SK-MEL-5 (cell line): ENCODE data around the gene LAIR1. TPM values are rescaled to one million over a fixed set of nuclear protein-coding genes. Genes with fewer than 3 reads are reported as not detected.
"Not testable (repeated sequence)": the region's sequence is repeated elsewhere in the genome, so short reads cannot be mapped to it uniquely, and the experiment has no call there.

Experiments
- DNase-seq: peaks from one replicate; pipeline ENCODE4 v3.0.0-alpha.2; 2016; ENCODE audit warnings: low read depth, low spot score
- in situ Hi-C: cut with HindIII; loops from 2 replicates; pipeline ENCODE4 v1.10.0; 2016; ENCODE audit warnings: low sequenced_read_pairs, high pct_unique_total_duplicates, low pct_unique_long_range_greater_than_20kb
- total RNA-seq: library from RNA; depleted of rRNA; stranded (reverse); fragments of >200 nt; shearing (Covaris generic); gene quantifications from 2 replicates; pipeline ENCODE4 v1.2.3, GENCODE V29; 2014

Gene LAIR1
- total RNA-seq, 1 experiment from 2014 or later = not detected

DNA sequence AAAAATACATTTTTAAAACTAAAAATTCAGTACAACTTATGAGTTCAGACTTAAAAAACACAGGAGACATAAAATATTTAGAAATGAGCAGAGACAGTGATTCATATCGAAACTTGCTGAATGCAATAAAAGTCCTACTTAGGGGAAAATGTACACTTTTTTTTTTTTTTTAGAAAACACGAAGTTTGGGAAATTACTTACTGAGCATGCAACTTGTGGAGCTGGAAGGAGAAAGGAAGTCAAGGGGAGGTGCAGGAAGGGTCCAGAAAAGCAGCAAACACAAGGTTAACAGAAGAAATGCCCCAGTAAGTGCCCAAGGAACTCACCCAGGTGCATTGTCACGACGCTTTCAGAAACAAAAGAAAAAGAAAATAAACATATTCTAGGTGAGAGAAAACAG, 18.6 kb upstream of the LAIR1 start:
- in situ Hi-C loops = no loop called here
- no peak for DNase-seq

DNA sequence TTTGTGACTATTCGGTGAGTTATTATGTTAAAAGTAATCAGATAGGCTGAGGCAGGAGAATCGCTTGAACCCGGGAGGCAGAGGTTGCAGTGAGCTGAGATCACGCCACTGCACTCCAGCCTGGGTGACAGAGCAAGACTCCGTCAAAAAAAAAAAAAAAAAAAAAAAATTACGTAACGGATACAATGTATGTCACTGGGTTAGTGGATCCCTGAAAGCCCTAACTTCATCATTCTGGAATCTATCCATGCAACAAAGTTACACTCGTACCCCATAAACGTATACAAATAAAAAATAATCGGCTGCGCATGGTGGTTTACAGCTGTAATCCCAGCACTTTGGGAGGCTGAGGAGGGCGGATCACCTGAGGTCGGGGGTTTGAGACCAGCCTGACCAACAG, 17.3 kb upstream of the LAIR1 start:
- DNase-seq, in situ Hi-C loops: not testable (repeated sequence)

DNA sequence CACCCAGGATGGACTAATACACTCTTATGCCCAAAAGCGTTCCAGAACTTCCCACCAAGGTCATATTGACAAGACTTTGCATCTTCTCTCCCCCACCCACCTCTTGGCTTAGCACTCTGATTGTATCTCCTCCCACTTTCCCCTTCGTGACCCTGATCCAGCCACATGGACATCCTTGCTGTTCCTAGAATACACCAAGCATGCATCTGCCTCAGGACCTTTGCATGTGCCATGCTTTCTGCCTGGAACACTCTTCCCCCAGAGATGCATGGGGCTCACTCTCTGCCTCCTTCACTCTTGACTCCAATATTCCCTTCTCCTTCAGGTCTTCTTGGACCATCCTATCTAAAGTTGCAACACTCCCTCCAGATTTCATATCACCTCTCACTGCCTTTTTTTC, 16.2 kb upstream of the LAIR1 start:
- in situ Hi-C loops = no loop called here
- no peak for DNase-seq

DNA sequence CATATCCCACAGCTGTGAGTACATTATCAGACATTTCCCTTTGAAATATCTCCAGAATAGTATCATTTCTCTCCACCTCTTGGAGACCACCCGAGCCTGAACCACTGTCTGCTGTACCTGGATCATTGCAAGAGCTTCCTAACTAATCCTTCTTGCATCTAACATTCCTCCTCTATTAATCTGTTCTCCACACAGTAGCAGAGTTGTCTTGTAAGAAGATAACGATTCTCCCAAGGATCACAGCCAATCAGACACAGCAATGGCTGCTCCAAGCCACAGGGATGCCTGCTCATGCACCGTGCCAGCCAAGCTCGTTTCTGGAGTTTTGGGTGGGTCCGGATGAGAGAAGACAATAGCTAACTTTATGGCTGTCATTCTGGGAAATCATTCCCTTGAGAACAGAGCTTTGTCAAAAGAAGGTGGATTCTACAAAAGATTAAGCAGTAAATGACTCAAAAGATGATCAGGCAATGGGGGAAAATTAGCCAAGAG, 14.5 kb upstream of the LAIR1 start:
- DNase-seq = no peak
- in situ Hi-C loops = no loop called here

DNA sequence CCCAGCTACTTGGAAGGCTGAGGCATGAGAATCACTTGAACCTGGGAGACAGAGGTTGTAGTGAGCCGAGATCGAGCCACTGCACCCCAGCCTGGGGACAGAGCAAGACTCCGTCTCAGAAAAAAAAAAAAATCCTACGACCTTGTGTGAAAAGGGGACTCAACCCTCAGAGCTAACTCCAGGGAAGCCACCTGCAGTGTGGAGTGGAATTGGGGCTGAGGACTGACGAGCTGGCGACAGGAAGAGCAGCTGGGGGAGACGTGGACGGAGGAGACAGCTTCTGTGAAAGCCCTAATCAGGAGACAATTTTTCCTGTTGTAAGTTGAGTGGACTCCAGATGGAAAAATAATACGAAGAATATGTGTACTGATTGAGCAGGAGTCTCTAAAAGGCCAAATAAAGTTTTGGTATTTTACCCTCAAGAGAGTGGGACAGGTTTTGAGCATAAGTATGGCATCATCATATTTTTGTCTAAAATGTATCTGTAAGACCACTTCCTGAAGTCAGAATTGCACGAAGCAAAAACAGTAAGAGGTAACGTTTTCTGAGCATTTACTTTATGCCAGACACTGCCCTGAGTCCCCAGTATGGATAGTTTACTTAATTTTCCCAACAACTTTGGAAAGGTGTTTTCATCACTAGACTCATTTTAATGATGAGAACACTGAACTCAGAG, 12.0 kb upstream of the LAIR1 start:
- no peak for DNase-seq
- in situ Hi-C loops = no loop called here

DNA sequence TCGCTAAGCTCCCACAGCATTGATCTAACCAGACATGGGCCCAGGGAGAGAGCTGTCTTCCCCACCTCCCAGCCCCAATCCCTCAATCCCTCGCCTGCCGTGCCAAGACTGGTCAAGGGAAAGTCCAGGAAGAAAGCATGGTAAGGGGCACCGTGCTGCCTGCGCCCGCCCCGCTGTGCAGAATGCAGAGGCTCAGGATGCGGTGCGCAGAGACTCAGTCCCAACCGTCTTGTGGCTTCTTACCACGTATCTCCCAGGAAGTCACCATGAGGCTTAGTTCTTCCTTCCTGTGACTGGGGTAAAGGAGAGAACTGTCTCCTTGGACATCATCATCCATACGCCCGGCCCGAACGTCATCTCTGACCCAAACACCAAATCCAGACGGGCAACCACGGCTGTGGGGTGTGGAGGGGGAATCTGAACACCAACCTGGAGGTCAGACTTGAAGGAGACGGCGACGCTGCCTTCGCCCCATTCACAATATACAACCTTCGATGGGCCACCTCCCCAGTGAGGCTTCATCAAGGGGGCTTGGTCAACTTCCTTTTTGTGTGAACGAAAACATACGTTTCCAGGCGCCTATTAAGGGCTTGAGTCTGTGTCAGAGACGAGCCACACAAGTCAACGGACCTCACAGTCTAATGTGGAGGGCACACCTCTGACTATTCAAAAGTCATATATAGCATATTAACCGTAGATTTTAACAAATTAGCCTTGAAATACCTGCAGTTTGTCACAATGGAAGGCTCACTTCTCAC, 10.6 kb upstream of the LAIR1 start:
- DNase-seq, in situ Hi-C loops: not testable (repeated sequence)

DNA sequence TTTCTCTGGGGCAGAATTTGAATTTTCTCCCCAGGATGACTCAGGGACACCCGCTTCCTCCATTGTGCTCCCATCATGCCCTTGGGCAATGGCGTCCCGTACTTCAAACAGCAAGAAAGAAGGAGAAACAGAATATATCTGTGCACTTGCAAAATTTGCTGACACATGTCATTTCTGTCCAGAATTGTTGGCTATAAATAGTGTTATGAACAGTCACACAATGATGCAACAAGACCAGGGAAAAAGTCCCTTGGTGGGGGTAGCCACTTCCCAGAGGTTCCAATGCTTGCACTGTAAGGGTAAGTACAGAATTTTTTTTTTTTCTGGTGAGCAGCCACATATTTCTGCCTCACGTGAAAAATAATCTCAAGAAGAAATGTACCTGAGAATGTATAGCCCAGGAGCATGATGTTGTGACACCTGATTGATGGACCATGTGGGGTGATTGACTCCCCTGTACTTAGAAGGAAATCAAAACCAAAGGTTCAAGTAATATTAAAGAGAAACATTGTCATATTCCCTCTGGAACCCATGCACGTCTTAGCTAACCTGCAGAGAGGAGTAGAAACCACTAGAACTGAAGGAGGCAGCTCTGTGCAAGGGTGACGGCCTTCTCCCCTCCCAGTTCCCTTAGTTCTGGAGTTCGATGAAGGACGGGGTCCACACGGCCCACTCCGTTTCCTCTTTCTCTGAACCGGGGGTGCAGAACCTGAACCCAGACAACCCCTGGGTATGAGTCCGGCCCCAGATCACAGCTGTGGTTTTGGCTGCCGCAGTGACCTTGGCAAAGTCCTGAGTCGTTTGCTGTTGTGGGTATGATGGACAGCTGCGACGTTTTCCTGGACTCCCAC, 9.3 kb upstream of the LAIR1 start:
- peak; percentile 9 for DNase-seq
- in situ Hi-C loops = no loop called here

DNA sequence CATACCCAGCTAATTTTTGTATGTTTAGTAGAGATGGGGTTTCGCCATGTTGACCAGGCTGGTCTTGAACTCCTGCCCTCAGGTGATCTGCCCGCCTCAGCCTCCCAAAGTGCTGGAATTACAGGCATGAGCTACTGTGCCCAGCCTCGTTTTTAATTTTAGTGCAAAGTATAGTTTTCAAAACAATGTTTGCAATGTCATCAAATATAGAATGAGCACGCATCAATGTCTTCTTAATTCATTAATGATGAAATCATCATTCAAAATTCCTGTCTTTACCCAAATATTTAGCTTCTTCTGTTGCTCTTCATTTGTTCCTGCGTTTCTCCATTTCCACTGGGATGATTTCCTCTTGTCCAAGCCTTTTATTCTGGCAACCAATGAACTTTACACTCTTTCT, 6.7 kb upstream of the LAIR1 start:
- in situ Hi-C loops, DNase-seq: not testable (repeated sequence)

DNA sequence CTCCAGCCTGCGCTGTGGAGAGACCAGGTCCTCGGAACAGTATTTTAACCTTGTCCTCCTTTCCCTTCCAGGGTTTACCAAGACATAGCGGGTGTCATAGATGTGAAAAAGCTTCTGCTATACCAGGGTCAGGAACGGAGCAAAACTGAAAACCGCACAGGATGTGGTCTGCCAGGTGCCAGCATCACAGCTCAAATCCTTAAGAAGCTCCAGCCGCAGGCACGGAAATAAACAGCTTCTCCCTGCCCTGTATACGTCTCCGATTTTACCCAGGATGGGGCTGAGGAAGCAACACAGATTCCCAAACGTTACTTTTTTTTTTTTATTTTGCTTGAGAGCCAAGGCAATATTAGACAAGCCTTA, 5.7 kb upstream of the LAIR1 start:
- in situ Hi-C loops = not testable (repeated sequence)

DNA sequence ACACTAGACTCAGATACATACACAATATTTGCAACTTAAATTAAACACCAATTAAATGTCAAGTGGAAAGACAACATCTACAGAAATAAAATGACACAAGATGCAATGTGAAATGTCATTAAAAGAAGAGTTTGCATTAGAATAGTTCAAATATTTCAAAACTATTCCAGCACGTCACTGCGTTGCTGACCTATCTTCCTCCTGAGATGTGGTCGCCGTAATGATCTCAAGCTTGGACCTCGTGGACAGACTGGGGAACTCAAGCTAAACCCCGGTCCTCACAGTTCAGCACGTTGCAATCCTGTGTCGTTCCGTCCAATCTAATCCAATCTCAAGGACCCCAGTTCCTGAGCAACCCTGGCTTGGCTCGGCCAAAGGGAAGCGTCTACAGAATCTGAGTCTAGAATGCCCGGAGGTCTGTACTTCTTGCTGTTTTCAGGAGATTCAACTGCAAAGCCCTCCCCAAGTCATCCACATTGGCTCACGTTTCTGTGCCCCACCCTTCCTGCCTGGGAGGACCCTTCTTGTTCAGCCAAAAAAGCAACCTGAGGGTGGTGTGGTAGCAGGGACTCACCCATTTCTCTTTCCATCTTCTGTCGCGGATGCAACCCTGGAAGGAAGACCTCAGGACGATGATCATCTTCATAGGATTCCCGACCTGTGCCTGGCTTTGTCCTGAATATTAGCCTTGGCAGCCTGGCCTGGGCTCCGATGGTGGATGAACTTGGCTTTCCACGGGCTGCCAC, 5.1 kb upstream of the LAIR1 start:
- DNase-seq, in situ Hi-C loops: not testable (repeated sequence)

More for the DNA sequence above, 5.7 kb upstream of the LAIR1 start:
- not testable (repeated sequence) for DNase-seq

DNA sequence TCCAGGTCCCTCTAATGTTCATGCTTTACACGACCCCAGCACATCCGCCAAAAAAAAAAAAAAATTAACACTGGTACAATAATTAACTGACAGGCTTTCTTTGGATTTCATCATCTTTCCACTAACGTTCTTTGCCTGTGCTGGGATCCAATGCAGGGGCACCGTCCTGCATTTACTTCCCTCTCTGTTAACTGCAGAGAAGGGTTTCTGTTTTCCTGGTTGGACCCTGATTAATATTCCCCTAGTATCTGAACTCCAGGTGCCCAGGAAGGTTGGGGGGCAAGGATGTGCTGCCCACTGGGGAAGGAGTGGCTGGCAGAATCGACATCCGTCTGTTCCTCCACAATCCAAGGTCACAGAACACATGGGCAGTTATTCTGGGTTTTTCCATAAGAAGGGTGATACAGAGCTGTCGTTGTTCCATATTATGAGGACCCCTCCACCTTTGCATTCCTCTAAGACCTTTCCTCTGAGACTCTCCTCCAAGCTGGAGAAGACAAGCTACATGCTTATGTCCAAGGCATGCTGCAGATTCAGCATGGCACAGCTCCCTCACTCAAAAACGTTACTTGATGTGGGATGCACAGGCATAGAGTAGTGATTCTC, 4.5 kb upstream of the LAIR1 start:
- no peak for DNase-seq
- in situ Hi-C loops = no loop called here

DNA sequence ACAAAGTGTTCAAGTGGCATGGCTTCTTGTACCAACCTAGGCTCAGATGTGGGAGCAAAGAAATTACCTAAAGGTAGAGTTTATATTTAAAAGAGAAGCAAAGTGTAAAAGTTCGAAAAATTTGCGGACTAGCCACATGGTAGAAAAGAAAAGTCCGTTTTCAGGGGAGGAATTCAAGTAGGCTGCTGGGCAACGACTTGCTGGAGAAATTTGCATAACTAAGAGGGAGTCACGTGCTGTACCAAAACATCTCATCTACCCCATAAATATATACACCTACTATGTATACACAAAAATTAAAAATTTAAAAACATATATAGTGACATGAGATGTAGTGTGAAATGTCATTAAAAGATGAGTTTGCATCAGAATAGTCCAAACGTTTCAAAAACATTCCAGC, 2.1 kb upstream of the LAIR1 start:
- in situ Hi-C loops = no loop called here
- DNase-seq = no peak

DNA sequence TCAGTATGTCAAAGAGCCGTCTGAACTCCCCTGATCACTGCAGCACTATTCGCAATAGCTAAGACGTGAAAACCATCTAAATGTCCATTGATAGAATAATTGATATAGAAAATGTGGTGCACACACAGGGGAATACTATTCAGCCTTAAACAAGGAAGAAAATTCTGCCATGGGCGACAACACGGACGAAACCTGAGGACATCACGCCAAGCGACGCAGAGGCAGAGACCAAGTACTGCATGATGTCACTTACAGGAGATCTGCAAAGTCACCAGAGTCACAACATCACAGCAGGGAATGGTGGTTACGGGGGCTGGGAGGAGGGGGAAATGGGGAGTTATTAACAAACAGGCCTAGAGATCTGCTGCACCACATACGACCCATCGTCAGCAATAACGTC, 1.1 kb upstream of the LAIR1 start:
- in situ Hi-C loops = not testable (repeated sequence)

DNA sequence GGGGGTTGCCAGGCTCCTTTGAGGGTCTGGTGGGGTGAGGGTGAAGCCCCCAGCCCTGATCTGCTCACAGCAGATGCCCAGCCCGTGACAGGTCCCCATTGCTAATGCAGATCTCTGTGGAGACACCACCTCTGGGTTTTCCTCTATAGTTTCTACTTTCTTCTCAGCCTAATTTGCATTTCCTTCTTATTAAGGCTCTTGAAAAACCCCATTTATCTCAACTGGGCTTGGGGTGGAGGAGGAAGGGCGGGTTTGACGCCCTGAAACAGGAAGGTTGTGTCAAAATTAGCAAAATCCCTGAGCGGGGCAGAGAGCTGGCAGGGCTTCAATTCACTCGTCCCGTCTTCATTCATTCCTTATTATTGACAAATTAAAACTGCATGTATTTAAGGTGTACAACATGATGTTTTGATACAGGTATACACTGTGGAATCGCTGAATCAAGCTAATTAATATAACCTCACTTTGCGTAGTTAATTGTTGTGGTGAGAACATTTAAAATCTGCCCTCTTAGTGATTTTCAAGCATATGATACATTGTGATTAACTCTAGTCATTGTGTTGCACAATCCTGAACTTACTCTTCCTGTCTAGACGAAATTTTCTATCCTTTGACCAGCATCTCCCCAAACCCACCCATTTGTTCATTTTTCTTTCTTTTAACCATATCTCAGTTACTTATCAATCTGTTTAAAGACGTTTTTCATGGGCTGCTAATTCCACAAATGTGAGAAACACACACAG, 2.9 kb downstream of the LAIR1 start:
- DNase-seq, in situ Hi-C loops: not testable (repeated sequence)

More for the DNA sequence above, 1.1 kb upstream of the LAIR1 start:
- DNase-seq = not testable (repeated sequence)

DNA sequence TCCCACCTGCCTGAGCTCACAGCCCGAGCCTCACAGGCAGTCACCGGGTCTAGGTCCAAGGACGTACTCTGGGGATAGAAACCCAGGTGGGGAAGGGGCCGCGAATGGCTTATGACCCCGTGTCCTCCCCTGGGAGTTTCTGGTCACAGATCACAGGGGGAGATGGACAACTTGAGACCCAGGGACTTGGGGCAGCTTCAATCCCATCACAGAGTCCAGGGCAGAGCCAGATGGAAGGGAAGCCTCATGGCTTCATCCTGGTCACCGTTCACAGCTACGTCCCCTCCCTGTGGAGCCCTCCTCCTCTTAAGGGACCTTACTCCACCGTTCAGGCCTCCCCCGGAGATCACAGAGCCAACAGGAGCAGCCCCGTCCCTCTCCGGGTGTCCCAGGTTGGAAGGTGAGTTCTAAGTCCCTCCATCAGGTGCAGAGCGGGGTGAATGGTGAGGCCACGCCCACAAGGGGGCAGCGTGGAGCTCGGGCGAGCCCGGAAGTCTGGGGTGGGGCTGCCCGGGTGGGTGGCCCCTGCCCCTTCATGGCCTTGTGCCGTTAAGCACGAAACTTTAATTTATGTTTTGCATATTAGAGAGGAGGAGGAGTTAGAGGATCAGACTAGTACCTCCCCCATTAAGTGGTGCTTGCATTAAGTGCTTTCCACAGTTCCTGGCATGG, 5.4 kb downstream of the LAIR1 start:
- in situ Hi-C loops, DNase-seq: not testable (repeated sequence)

DNA sequence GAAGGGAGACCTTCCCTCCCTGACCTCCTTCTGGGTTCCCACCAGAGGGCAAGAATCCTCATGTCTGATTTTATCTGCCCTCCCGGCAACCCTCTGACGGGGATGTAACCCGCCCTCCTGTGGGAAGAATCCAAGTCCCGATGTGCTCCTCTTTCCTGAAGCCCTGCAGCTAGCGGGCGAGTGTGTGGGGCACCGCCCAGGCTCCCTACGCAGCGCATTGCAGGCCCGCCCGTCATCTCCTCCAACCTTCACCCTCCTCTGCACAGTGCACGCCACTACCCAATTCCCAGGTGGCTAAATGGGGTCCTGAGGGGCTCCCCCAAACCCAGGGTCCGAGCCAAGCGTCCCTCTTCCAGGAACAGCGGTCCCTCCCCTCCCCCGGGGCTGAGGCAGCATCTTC, 7.3 kb downstream of the LAIR1 start:
- in situ Hi-C loops = no loop called here
- DNase-seq = no peak
